Umbilical cord (tissue), 2 donors: ENCODE results near the gene P2RY6. TPM values are rescaled to one million over a fixed set of nuclear protein-coding genes. Genes with fewer than 3 reads are reported as not detected.

Source experiments
- DNase-seq: peaks from one replicate; pipeline ENCODE4 v3.0.0-alpha.2; 2015; ENCODE audit warnings: low spot score
- total RNA-seq: library from RNA; depleted of rRNA; stranded (reverse); fragments of >200 nt; gene quantifications from one replicate; pipeline ENCODE4 v1.2.3, GENCODE V29; 2014; ENCODE audit warnings: low replicate concordance; ENCODE audit not compliant: insufficient read depth

P2RY6 gene
- total RNA-seq, 1 donor from 2014 or later = not detected

DNA sequence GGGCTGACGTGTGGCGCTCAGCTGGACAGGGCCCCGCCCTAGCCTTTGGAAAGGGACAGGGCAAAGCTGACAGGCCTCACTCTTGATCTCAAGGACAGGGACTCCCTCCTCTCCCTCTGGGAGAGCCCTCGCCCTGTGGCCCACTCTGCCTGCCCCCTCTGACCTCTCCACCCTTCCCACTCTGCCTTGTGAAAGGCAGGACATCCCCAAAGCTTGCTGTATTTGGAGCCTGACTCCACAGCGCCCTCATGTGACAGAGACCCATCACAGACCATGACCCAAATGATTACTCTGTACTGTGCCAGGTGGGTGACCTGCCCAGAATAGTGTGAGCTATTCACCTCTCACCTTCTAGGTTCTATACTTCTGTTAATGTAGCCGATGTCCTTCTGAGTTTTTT, 35.3 kb upstream of the P2RY6 start:
- no peak for DNase-seq

DNA sequence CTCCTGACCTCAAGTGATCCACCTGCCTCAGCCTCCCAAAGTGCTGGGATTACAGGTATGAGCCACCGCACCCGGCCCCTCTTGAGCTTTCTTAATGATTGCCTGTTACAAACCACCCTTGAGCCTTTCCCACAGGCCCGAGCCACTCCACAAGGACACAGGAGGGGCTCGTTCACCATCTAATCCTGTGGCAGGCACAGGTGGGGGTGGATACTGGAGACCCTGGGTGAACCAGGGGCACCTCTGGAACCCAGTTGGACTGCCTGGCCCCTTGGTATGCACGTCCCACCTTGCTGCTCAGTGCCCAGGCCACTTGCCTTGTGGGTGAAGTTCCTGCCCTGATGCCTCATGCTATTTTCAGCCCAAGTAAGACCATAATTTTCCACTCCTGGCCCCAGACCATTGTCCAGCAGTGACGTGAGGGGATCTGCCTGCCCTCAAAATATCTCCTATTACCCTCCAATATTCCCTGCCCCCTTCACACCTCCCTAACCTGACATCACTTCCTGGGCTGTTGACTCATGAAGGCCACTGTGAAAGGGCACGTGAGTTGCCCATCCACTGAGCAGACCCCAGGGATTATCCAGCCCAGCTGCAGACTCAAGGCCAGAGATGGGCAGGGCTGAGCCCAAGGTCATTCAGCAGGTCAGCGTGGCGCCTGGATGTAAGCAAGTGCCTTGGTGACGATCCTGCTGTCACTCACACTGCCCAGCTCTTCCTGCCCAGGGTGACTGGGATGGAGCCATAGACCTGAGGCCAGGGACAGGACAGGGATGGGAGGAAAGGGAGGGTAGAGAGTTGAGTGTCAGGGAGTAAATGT, 34.5 kb upstream of the P2RY6 start:
- DNase-seq = no peak

DNA sequence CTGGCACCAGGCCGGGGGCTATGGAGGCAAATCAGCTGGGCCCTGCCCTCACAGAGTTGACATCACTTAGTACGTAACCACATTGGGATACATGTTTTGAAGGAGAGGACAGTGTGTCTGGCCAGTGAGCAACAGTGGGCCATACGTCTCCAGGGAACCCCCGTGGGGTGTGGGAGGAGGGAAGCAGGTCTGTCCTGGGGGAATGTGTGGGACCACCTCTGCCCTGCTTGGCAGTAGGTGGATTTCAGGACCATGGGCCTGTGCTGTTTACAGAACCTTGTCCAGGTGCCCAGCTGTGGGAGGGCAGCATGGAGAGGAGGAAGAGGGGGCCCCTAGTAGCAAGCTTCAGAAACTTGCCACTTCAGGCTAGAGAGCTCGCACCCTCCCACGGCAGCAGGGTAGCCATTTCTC, 33.0 kb upstream of the P2RY6 start:
- DNase-seq = no peak

DNA sequence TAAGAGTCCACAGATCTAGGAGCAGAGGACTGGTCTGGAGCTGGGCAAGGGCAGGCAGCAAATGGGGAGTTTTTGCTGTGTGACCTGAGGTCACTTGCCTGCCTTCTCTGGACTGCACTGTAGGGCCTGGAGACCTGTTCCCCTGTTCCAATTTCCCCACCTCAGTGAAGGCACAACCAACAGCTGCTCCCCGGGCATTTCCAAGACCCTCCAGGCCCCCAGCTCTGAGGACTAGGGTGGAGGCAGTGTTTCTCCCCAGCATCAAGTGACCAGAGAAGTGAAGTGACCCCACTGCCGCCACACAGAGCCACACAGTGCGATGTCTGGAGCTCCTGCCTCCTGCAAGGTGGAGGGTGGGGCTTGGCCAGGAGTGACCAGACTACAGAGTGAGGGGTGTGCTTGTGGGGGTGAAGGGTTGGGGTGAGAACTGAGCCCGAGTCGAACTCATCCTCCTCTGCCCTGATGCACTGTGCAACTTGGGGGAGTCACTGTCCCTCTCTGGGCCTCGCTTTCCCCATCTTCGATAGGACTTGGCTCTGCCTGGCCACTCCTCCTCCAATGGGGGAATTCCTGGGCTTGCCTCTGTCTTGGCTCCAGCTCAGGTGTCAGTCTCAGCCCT, 32.5 kb upstream of the P2RY6 start:
- no peak for DNase-seq

DNA sequence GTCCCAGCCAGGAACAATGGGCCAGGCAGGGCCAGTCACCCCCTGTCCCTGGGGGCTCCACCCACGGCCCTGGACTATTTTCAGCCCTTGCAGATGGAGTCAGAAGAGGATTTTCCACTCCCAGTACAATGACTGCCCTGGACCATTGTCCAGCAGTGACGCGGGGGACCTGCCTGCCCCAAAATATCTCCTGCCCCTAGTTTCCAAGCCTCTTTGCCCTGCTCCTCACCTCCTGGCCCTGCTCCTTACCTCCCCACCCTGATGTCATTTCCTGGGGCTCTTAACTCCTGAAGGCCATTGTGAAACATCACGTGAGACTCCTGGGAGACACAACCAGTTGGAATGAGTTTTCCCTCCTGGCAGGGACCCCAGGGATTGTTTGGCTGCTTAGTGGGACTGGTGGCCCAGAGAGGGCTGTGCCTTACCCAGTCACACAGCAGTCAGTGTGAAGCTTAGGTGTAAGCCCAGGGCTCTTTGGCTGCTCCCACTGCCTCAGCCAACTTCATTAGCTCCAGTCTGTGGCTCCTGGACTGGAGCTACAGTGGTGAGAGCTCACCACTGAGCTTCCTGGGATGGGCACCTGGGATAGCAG, 31.9 kb upstream of the P2RY6 start:
- no peak for DNase-seq

DNA sequence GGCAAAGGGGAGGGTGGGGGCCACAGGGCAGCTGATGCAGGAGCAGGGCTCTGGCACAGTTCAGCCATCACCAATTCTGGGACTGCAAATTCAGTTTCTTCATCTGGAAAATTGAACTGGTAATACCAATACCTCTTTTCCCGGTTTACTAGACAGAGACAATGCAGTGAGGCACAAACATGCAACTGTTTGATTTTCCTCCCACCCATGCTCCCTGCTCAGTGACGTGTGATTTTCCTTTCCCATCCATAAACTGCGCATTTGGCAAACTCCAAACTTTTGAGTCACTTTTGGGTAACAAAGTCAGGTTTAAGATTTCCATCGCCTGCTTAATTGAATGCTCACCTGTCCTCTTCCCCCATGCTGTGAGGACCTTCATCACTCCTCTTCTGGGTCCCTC, 30.8 kb upstream of the P2RY6 start:
- DNase-seq = no peak

DNA sequence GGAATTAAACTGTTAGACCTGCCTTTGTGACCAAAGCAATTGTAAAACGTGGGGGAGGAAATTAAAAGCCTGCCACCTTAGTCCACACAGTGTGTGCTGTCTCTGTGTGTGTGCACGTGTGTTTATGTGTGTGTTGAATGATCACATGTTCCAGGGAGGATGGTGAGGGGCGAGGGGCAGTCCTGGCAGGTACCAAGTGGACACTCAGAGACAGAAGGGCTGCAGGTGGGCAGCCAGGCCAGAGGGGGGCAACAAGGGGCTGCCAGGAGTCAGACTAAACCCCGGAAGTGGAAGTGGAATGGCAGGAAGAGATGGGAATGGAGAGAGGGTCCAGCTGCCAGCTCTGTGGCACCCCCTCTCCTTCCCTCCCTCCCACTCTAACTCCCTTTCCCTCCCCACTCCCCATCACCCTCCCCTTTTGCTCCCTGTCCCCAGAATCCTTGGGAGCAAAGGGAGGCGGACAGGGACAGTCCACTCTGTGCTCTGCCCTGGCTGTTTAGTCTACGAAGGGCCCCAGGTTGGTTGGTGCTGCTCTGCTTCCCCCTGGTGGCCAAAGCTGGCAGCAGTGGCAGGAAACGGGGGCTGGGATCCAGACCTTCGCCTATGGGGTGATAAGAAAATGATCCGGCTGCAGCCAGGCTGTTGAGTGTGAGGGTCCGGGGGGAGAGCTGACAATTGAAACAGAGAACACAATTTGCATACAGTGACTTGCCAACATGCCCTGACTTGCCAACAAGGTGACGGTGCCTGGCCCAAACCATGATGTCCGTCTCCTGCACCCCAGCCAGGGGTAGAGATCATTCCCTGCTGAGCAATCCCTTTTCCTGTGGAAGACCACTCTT, 29.7 kb upstream of the P2RY6 start:
- DNase-seq = peak; percentile 80

DNA sequence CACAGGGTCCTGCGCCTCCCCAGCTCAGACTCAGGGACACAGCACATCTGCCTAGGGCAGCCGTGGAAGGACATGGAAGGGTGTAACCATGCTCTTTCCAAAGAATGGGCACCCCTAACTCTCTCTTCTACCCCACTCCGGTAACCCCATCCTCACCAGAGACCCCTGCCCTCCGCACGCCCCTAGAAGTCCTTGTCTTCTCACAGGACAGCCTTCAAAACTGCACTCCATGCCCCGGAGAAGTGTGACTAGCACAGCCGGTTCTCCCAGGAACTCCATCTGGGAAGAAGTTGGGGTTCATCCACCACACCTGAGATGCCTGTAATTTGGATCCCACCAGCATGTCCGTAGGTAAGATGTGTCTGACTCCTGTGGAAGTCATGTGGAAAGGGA, 29.0 kb upstream of the P2RY6 start:
- DNase-seq = no peak

DNA sequence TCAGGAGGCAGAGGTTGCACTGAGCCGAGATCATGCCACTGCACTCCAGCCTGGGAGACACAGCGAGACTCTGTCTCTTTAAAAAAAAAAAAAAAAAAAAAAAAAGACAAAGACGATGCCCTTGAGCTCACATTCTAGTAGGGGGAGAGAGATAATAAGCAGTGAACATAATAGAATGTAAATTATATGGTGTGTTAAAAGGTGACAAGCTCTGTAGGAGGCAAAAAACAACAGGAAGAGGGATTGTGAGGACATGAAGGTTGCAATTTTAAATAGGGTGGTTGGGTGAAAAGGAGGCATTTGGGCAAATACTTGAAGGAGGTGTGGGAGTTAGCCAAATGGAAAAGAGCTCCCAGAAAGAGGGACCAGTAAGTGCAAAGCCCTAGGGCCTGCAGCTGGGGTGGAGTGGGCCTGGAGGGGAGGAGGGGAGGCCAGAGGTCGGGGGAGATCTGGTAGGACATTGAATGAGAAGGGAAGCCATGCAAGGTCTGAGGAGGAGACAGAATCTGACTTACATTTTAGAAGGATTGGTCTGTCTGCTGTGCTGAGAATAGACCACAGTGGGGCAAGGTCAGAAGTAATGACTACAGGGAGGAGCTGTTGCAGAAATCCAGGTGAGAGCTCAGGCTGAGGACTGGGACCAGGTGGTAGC, 27.4 kb upstream of the P2RY6 start:
- no peak for DNase-seq

DNA sequence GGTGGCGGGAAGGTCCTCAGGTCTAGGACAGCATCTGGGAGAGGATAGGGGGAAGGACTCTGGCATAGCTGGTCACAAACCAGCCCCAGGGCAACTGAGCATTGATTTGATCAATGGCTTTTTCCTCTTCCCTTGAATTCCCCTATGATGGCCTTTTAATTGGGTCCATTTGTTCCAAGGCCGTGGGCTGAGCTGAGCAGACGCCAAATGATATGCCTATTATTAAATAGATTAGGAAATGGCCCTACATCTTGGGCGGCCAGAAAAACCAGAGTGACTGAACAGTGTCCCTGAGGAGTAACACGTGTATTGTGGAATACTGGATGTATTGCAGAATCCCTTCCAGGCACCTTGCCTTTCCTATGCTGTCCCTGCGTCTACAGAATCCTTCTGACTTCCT, 26.7 kb upstream of the P2RY6 start:
- no peak for DNase-seq

DNA sequence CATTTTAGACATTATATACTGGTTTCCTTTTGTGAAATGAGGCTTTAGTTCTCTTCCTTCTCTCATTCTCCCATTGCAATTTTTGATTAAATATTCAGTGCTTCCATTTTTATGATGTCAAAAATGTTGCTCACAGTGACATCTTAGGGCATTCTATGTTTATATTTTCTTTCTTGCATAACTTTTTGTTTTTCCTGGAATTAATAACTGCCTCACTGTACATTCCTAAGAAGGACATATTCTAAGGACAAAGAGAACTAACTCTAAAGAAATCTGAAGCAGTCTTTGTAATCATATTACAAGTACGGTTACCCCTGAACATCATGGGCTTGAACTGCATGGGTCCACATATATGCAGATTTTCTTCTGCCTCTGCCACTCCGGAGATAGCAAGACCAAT, 25.8 kb upstream of the P2RY6 start:
- DNase-seq = no peak

DNA sequence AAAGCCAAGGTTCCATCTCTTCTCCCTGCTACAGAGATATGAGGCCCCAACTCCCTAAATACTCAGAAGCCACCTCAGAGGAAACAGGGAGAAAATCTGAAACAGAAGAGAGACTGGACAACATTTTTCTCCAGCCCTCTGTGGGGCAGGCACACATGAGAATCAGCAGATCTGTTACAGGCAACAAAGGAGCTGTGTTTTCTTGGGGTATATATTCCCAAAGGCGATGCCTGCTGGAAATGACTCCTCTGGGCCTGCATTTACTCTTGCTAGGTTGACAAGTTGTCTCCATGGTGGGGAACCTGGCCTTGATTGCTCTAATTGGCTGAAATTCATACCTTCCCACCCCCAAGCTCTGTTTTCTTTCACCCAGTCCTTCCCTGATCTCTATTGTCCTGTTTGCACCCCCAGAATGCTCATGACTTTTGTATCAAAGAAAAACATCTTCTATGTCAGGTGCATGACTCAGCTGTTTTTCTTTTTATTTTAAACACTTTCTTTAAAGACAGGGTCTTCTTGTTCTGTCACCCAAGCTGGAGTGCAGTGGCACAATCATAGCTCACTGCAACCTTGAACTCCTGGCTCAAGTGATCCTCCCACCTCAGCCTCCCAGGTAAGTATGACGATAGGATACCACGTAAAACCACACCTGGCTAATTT, 23.5 kb upstream of the P2RY6 start:
- DNase-seq = no peak

DNA sequence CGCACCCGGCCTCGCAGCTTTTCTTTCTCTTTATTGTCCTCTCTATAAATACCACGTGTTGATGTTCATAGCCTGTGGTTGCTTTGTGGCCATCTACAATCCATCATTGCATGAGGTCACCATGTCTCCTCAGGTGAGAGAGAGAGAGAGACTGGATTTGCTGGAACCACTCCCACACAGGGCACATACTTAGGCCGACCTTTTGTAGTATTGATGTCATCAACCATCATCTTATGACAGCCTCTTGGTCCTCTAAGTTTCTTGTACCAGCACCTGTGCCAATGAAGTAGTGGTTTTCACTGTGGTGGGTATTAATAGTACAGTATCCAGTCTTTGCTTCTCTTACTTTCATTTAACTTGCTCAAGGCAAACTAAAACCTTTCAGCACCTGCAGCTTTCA, 22.8 kb upstream of the P2RY6 start:
- no peak for DNase-seq

DNA sequence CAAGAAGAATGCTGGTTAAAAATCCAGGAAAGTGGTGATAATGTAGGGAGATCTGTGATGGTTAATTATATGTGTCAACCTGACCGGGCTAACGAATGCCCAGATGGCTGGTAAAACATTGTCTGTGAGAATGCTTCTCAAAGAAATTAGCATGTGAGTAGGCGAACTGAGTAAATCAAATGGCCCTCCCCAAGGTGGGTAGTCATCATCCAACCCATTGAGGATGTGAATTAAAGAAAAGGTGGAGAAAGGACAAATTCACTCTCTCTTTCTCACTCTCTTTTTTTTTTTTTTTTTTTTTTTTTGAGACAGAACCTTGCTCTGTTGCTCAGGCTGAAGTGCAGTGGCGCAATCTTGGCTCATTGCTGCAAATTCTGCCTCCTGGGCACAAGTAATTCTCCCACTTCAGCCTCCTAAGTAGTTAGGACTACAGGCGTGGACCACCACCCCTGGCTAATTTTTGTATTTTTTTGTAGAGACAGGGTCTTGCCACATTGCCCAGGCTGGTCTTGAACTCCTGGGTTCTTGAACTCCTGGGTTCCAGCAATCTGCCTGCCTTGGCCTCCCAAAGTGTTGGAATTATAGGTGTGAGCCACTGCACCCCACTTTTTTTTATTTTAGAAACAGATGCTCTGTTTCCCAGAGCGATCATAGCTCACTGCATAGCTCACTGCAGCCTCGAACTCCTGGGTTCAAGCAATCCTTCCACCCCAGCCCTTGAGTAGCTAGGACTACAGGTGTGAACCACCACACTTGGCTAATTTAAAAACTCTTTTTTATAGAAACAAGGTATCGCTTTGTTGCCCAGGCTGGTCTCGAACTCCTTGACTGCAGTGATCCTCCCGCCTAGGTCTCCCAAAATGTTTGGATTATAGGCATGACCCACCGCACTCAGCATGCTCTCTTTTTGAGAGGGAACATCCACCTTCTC, 22.0 kb upstream of the P2RY6 start:
- no peak for DNase-seq

DNA sequence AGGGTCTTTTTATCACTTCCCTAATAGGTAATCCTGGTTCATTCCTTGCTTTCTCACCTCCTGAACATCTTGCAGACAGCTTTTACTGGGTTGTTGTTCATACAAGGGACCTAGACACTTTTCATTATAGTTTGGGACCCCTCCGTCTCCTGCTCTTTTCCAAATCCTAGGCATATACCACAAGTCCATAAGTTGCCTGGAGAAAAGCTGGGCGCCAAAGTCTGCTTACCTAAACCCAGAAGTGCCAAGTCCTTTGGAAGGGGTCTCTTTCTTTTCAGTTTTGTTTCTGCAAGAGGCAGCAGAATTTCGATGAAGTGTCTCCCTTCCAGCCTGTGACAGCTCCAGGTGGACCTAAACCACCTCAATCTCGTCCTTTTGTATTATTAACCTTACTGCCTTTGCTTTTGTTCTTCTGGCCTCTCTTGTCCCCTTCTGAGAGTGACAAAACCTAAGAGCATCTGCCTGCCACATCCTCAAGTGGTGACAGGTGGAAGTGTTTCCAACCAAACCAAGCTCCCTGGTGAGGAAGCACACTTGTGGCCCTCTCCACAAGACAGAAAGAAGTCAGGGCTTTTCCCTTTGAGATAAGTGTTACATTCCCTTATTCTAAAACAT, 19.5 kb upstream of the P2RY6 start:
- DNase-seq = no peak

DNA sequence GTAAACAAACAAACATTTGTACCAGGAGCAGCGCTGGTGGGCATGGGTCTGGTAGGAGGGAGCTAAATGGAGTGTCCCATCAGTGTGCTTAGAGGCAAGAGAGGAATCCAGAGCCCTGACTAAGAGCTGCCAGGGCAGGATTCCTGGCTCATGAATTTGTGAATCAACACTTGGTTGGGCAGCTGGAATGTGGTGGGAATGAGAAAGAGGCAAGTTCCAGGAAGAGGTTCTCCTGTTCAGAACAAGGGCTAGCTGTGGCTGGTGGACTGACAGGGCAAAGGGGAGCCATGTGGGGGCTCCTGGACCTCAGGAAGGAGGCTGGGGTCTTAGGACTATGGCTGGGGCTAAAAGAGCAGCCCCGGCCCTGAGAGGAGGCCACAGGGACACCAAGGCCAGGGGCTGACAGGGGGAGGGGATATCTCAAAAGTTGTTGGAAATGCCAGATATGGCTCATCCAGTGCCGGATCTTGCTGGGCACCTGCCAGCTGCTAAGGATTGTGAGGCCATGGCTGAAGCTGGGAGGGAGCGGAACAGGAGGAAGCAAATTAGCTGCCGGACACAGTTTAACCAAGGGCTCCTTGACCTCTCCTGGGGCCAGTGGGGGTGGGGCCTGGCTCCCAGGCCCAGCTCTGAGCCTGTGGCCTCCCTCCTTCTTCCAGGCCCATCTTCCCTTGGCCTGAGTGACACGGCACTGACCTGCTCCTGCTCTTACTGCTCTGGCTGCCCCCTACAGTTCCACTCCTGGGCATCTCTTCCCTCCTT, 14.6 kb upstream of the P2RY6 start:
- DNase-seq = peak; percentile 55

DNA sequence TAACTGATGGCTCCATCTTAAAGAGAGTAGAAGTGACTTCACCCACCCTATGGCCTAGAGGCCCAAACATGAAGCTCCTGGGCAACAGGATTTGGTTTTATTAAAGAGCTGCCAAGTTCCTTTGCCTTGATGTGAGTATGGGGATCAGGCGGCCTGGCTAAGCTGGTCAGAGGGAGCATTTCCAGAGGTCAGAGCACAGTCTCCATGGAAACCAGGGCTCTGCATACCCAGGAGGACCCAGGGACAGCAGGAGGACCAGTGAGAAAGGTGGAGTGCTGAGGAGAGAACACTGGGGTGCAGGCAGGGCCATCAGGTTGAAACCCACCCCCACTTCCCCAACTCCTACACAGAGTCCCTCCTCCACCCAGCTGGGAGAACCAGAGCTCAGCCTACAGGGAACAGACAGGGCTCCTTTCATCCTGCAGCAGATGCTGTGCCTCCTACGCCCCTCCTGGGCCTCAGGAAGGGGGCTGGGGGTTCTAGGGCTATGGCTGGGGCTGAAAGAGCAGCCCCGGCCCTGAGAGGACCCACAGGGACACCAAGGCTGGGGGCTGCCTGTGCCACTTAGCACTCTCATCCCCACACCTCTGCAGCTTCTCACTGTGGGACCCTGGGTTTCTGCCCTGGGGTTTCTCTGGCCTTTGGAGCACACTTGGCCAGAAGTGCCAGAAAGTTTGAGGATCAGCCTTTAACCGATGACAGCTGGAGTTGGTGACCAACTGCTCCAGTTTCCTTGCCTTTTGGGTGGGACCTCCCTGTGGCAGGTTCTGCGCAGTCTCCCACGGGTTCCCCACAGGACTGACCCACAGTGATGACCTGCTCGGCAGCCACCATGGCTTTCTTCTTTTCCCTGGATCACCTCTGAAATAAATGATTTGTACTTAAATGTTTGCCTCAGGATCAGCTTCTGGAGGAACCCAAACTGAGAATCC, 13.8 kb upstream of the P2RY6 start:
- DNase-seq = no peak
